Glutamatergic neuron (in vitro differentiated cells): ENCODE results near the gene WDR47. TPM values are rescaled to one million over a fixed set of nuclear protein-coding genes. Genes with fewer than 3 reads are reported as not detected.

ENCODE experiments used
- DNase-seq: peaks from one replicate; pipeline ENCODE4 v3.0.0; 2022
- H3K27ac Mint-ChIP-seq: one replicate; pipeline ENCODE4 v1.8.0; 2020; ENCODE audit warnings: mild to moderate bottlenecking, mixed read lengths, inconsistent platforms; ENCODE audit not compliant: unreplicated experiment
- H3K27me3 Mint-ChIP-seq: one replicate; pipeline ENCODE4 v1.8.0; 2020; ENCODE audit warnings: mild to moderate bottlenecking, moderate library complexity, mixed read lengths, inconsistent platforms; ENCODE audit not compliant: unreplicated experiment
- H3K36me3 Mint-ChIP-seq: one replicate; pipeline ENCODE4 v1.8.0; 2020; ENCODE audit warnings: mild to moderate bottlenecking, mixed read lengths, inconsistent platforms; ENCODE audit not compliant: unreplicated experiment
- H3K4me1 Mint-ChIP-seq: one replicate; pipeline ENCODE4 v1.8.0; 2020; ENCODE audit warnings: mild to moderate bottlenecking, low read depth, mixed read lengths, inconsistent platforms; ENCODE audit not compliant: unreplicated experiment
- H3K4me3 Mint-ChIP-seq: one replicate; pipeline ENCODE4 v1.8.0; 2020; ENCODE audit warnings: mild to moderate bottlenecking, mixed read lengths, inconsistent platforms; ENCODE audit not compliant: unreplicated experiment
- H3K9me3 Mint-ChIP-seq: one replicate; pipeline ENCODE4 v1.8.0; 2020; ENCODE audit warnings: mild to moderate bottlenecking, moderate library complexity, mixed read lengths, inconsistent platforms; ENCODE audit not compliant: unreplicated experiment
- total RNA-seq: library from RNA; stranded (reverse); fragmentation: NEBNext Ultra II Directional; extraction: Animal tissue kit (Norgen Biotek cat#: 25700); gene quantifications from one replicate; pipeline ENCODE4 v1.2.1, GENCODE V29; 2021; ENCODE audit not compliant: unreplicated experiment
- TF ChIP-seq, protein P1 (sequence below): fragments of 200-600 bp; sonication (generic); IDR thresholded peaks from one replicate; pipeline ENCODE4 v1.5.0; 2021; ENCODE audit not compliant: partially characterized antibody, unreplicated experiment

WDR47 gene
- total RNA-seq, 1 donor from 2014 or later: 128 TPM

DNA sequence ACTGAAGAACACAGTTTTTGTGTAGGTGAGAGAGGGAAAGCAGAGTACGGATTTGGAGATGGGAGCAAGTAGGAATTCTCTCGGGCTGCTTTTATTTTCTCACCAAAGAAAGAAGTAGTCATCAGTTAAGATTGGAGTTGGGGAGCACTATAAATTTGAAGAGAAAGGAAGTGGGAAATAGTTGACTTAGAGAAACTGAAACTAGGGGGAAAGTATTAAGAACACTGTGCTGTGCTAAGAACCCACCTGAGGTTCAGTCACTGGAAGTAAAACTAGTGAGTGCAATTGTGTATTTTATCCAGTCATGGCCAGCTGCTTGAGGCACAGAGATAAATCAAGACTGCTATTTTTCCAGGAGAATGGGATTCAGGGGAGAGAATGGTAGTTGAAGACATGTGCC lies 116.0 kb downstream of the WDR47 start:
- Mint-ChIP-seq H3K36me3 (no peaks in the 10 kb centered on the region), H3K4me1 (no peaks in the 10 kb centered on the region), H3K27me3 (no peaks in the 10 kb centered on the region), H3K27ac (no peak overlapping the region), H3K9me3 (no peaks in the 10 kb centered on the region), H3K4me3 (no peak overlapping the region)
- no peak for DNase-seq
- TF ChIP-seq, protein P1, sequence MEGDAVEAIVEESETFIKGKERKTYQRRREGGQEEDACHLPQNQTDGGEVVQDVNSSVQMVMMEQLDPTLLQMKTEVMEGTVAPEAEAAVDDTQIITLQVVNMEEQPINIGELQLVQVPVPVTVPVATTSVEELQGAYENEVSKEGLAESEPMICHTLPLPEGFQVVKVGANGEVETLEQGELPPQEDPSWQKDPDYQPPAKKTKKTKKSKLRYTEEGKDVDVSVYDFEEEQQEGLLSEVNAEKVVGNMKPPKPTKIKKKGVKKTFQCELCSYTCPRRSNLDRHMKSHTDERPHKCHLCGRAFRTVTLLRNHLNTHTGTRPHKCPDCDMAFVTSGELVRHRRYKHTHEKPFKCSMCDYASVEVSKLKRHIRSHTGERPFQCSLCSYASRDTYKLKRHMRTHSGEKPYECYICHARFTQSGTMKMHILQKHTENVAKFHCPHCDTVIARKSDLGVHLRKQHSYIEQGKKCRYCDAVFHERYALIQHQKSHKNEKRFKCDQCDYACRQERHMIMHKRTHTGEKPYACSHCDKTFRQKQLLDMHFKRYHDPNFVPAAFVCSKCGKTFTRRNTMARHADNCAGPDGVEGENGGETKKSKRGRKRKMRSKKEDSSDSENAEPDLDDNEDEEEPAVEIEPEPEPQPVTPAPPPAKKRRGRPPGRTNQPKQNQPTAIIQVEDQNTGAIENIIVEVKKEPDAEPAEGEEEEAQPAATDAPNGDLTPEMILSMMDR: no peak

Other genes with a start within 250 kb of the WDR47 start
- not detected for gene AKNAD1, start 185.0 kb downstream of the WDR47 start, total RNA-seq
- gene GPSM2, start 165.1 kb downstream of the WDR47 start, total RNA-seq: 14.4 TPM
- 26.4 TPM for gene CLCC1, start 78.6 kb downstream of the WDR47 start, total RNA-seq
- gene TAF13, start 33.9 kb upstream of the WDR47 start, total RNA-seq: 66.0 TPM
- 30.8 TPM for gene TMEM167B, start 48.7 kb upstream of the WDR47 start, total RNA-seq
- gene ELAPOR1, start 72.0 kb upstream of the WDR47 start, total RNA-seq: 1.5 TPM
- gene SARS1, start 171.8 kb upstream of the WDR47 start, total RNA-seq: 555 TPM
- gene CELSR2, start 207.4 kb upstream of the WDR47 start, total RNA-seq: 181 TPM
- gene PSRC1, start 241.0 kb upstream of the WDR47 start, total RNA-seq: 13.9 TPM